Vagina (tissue), 2 donors: ENCODE results near the gene GLT1D1.

Experiments
- CTCF ChIP-seq, 3 experiments: fragments of 450-650 bp in 2 of 3; fragments of 200-600 bp in 1 of 3; sonication (generic) in 1 of 3; IDR thresholded peaks; one replicate each; pipeline ENCODE4 v1.5.1; 2017 to 2019; ENCODE audit warnings: antibody characterized with exemption in 3 of 3, mild to moderate bottlenecking in 2 of 3, moderate library complexity in 2 of 3
- POLR2AphosphoS5 ChIP-seq, 2 donors: sonication (generic); formaldehyde crosslinking; IDR thresholded peaks; one replicate each; pipeline ENCODE4 v1.9.0; 2017; ENCODE audit warnings: antibody characterized with exemption in 2 of 2, mild to moderate bottlenecking in 2 of 2, low read depth in 1 of 2; ENCODE audit not compliant: insufficient read depth in 1 of 2

- TF ChIP-seq POLR2AphosphoS5 (IDR thresholded peaks at IDR 0.05; ENCODE audit: insufficient read depth in 1 of 2, low read depth in 1 of 2) (no peak), CTCF (IDR thresholded peaks at IDR 0.05) (no peak)
Measured at GRCh38 chr12:128947209-128947608, 93.9 kb downstream of the GLT1D1 start.
